Amygdala (tissue), 56 donors: ENCODE data around the gene LAGE3.

Experiments
- DNase-seq, 56 donors: peaks; one replicate each; lab custom pipeline; 2025; lab: John Stamatoyannopoulos, UW

Gene LAGE3

DNA sequence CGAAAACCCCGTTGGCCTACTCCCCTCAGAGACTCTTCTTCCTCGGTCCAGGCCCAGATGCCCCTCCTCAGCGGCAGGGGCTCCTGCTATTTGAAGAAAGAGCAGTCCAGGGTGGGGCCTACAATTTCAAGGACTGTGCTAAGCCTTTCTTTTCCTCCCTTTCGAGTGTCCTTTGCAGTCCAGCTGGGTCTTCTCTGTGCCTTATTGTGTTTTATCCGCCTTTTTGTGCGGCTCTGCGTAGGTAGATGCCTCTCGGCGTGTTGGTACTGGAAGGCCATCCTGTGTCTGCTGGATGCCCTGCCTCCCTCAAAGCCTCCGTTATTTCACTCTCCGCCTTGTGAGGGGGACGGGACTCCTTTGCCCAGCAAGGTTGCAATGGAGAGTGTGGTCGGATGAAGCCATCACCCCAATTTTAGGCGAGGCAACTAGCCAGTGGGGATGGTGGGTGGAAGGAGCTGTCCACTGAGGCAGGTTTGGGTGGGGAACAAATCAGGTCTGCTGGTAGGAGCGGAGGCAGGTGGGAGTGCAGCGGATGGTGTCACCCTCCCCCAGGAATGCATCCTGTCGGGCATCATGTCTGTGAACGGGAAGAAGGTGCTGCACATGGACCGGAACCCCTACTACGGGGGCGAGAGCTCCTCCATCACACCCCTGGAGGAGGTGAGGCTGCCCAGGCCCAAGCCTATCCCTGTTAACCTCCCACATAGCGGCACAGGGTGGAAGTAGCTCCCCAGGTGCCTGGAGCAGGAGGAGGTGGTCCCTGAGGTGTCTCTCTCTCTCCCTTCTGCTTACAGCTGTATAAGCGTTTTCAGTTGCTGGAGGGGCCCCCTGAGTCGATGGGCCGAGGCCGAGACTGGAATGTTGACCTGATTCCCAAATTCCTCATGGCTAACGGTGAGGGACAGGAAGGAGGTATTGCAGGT, 40.8 kb downstream of the LAGE3 start:
- no peak for DNase-seq

DNA sequence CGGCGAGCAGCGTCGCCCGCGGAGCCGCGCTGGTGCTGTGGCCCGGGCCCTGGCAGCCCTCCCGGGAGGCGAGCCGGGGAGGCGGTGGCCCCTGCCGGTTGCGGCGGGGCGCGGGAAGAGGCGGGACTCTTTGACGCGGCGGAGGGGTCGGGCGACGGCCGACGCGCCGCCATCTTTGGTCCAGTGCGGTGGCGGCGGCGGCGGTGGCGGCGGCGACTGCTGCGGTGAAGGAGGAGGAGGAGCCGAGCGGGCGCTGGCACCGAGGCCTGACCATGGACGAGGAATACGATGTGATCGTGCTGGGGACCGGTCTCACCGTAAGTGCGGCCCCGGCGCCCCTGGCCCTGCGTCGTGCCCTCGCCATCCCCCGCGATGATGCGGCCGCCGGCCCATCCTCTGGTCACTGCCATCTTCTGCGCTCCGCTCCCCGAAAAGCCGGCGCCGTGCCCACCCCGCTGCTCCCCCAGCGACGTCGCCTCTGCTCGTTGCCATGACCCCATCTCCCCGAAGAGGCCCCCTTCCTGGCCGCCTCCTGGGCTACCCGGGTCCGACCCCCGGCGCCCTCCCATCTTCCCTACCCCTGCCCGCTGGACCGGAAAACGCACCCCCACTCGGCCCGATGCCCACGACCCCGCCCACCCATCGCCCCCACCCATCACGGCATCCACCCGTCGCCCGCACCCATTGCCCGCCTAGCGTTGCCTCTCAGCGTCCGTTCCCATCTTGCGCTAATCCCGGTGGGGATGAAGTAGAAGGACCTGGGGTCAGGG, 41.9 kb downstream of the LAGE3 start, which contains the start of gene GDI1:
Gene GDI1 (plus strand): TSS at position 172 of the 770 bp plus-strand sequence. CDS start 101 bp downstream, at position 273.
- DNase-seq: peak in 23 of 56 donors; percentile 13 to 59 (median 30)

DNA sequence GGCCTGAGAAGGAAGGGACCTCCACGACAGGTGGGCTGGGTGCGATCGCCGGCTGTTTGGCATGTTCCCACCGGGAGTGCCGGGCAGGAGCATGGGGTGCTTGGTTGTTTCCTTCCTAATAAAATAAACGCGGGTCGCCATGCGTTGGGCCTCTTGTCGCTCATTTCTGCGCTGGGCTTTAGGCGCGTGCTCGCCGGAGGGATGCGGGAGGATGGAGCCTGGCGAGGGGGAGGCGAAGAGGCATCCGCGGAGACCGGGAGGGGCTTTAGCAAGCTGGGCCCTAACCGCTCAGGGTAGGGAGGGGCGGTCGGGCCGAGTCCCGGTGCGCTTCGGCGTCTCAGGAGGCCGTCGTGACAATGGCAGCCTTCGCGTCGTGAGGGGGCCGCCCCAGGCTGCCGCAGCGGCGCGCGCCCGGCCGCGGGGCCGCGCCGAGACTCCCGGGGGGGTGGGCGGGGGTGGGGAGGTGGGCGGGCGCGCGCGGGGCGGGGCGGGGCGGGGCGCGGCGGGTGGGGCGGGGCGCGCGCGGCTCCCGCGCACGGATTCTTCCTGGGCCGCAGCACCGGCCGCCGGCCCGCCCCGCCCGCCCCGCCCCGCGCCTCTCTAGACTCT, 42.6 kb downstream of the LAGE3 start:
- peak in 26 of 56 donors; percentile 2 to 58 (median 27) for DNase-seq

DNA sequence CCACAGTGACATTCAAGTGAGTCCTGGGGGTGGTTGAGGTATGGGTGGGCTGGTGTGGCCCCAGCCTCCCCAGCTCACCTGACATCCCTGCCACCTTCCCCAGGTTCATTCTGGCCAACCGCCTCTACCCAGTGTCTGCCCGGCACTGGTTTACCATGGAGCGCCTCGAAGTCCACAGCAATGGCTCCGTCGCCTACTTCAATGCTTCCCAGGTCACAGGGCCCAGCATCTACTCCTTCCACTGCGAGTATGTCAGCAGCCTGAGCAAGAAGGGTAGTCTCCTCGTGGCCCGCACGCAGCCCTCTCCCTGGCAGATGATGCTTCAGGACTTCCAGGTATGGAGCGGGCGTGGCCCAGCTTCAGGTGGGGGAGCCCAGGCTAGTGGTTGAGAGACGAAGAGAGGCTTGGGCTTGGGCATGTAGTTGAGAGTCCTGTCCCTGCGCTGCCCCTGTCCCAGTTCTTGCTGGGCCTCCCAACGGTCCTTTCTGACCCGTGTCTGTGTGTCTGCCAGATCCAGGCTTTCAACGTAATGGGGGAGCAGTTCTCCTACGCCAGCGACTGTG, 43.8 kb downstream of the LAGE3 start:
- no peak for DNase-seq

DNA sequence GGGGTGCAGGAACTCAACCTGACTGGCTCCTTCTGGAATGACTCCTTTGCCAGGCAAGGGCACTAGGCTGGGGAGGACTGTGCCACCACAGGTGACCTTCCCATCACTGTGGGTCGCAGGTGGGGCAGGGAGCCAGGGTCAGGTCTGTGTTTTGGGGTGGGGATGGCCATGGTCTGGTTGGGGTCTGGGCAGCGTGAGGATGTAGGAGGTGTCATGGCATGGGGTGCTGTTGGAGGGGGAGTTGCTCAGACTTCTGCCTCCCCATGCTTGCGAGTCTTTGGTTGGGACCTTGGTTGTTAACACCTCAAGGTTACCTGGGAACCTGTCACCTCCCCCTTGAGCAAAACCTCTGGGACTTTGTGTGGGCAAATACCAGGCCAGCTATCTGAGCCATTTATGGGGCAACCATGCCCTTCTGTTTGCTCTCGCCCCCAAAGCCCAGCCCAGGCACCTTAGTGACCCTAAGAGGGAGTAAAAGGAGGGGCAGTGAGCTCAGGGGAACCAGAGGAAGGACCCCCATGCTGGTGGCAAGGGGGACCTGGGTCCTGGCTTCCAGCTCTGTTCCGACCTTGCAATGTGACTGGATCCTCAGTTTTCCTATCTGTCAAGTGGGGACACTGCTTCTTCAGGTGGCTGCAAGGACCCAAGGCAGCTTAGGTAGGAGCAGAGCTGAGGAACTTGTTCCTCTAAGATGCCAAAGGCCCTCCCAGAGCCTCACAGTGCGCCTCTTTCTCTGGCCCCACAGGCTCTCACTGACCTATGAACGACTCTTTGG, 44.5 kb downstream of the LAGE3 start:
- no peak for DNase-seq

DNA sequence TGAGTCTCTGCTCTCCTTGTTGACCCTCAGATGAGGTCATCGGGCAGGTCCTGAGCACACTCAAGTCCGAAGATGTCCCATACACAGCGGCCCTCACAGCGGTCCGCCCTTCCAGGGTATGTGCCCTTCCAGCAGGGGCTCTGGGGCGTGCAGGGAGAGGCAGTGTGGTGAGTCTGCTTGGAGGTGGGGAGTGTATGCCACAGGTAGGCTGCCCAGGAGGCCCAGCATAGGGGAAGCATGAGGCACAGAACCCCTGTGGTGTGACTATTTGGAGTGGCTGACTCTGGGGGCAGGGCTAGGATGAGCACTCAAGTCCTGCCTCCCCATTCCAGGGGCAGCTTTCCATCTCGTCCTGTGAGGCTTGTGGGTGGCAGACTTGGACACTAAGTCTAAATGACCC, 45.5 kb downstream of the LAGE3 start:
- no peak for DNase-seq

DNA sequence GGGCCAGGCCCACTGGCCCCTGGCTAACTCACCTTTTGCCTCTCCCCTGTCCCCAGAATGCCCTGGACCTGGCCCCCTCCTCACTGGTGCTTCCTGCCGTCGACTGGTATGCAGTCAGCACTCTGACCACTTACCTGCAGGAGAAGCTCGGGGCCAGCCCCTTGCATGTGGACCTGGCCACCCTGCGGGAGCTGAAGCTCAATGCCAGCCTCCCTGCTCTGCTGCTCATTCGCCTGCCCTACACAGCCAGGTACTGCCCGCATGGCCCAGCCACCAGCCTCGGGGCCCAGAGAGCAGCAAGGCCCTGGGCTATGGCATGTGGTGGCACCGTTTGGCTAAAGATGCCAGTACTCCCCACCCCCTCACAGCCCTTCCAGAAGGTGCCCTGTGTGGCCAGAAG, 46.9 kb downstream of the LAGE3 start:
- DNase-seq: no peak

DNA sequence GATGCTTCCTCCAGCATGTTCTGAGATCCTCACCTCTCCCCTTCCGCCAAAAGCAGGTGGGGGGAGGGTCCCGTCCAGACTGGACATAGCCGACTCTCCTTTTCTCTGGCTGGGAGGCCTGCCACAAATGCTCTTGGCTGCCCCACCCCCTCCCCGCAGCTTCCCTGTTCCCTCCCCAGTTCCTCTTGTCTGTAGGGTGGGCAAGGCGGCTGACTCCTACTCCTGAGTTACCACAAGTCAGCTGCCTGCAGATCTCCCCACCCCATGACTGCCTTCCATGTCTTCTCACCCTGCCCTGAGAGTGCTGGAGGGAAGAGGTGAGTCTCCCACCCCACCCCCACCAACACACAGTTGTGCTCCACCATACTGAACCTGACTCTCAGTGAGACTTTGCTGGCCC, 47.7 kb downstream of the LAGE3 start:
- peak in 7 of 56 donors; percentile 2 to 26 (median 11) for DNase-seq

DNA sequence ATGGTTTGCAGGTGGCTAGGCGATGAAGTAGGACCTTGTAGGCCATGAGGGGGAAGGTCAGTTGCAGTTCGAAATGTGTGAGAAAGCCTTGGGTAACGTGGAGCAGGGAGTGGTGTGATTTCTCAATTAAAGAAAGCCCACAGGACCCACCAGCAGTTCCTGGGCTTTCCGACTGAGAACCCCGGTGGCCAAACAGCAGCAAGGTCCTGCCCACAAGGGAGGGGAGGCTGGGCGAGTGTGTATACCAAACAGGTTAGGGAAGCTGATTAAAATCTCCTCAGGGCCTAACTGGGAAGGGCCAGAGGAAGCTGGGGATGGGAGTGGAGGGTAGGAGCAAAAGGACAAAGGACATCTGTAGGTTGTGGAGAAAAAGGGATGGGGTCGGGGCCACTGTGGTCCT, 48.2 kb downstream of the LAGE3 start:
- DNase-seq: no peak

DNA sequence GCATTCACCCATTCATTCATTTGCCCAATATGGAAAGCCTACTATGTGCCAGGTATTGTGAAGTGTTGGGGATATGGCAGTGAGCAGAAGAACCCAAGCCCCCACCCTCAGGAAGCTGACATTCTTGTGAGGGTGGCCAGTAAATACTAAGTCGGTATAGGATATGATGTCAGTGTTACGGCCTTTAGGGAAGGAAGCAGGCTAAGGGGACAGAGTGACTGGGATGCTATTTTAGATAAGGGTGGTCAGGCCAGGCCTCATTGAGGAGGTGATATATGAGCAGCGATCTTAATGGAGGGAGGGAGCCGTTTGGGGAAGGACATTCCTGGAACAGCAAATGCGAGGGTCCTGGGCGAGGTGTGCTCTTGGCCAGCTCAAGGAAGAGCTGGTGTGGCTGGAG, 48.6 kb downstream of the LAGE3 start:
- DNase-seq: no peak

DNA sequence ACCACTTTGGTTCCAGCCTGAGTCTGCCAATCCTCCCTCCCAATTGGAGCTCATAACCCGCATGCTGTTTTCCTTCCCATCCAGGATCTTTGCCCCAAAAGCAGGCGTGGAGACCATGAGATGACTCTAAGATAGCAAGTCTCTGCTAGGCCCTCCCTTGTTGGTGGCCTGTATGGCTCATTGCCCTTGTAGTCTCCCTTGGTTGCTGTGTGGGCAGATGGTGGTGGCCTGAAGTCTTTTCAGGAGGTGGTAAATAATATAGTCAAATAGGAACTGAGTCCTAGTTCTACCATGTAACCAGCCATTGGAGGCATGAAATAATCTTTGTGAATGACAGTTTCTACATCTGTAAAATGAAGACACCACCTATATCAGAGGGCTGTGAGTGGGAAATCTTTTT, 49.4 kb downstream of the LAGE3 start:
- DNase-seq: no peak

DNA sequence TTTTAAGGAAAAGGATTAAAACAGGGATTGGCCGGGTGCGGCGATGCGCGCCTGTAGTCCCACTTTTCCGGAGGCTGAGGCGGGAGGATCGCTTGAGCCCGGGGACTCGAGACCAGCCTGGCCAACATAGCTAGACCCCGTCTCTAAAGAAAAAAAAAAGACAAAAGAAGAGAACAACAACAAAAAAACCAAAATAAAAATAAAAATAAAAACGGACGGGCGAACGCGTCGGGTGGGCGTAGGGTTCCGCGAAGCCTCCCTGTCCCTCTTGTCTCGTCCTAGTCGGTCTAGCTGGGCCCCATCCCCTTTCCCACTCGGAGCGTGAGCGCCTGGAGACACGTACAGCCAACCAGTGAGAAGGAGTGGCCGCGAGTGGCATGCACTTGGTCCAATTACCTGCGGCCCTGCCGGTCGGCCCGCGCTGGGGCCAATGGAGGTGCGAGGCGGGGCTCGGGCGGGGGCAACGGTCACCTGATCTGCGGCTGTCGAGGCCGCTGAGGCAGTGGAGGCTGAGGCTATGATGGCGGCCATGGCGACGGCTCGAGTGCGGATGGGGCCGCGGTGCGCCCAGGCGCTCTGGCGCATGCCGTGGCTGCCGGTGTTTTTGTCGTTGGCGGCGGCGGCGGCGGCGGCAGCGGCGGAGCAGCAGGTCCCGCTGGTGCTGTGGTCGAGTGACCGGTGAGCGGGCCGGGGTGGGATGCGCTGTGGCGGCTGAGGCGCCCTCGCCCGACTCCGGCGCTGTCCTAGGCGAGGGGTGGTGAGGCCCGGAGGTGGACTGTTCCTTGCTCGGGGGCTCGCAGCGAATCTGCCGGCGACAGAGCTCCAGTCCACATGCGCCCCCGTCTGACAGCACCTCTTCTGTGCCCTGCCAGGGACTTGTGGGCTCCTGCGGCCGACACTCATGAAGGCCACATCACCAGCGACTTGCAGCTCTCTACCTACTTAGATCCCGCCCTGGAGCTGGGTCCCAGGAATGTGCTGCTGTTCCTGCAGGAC, 50.6 kb downstream of the LAGE3 start, which contains the start of gene ATP6AP1:
Gene ATP6AP1 (plus strand): TSS at position 502 of the 996 bp plus-strand sequence. CDS start 16 bp downstream, at position 518.
- peak in 55 of 56 donors; percentile 11 to 93 (median 81) for DNase-seq
